Measurements from ENCODE around the gene GNG5.
"Not testable (repeated sequence)": the region's sequence is repeated elsewhere in the genome, so short reads cannot be mapped to it uniquely, and the experiment has no call there.

GNG5 gene

DNA sequence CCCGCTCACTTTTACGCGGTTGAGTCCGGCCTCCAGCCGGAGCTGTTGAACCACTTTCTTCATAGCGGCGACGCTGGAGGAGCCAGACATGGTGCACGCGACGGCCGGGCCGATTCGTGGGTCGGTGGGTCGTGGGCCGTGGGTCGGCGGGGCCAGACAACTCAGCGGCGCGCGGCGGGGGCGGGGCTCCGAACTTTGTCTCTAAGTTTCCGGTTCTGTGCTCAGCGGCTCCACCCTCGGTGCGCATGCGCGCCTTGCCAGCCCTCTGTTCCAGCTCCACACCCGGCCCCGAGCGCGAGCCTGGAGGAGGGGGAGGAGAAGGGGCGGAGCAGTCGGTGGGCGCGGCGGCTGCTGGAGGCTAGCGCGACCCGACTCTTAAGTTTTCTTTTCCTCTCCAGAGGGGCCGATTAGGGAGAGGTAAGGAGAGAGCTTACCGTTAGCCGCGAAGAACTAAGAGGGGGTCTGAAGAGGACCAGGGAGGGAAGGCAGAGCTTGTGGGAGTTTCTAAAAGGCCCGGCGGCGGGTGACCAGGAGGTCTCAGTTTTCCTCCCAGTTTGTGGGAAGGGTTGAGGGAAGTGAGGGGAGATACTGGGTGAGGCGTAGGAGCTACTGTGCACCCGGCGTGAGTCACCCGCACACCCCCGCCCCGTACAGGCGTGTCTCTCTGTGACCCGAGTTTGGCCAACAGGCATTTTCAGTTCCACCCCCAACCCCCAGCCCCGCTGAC lies at the start of gene GNG5, which contains the start of gene SPATA1:
TSS of gene GNG5 (minus strand) at position 580 of the 727 bp plus-strand sequence. CDS start at position 90, 490 bp downstream.
TSS of gene SPATA1 (plus strand) at position 385 of the 727 bp plus-strand sequence. CDS start 9,974 bp downstream, outside the sequence.
- peak; percentile 87 for DNase-seq

DNA sequence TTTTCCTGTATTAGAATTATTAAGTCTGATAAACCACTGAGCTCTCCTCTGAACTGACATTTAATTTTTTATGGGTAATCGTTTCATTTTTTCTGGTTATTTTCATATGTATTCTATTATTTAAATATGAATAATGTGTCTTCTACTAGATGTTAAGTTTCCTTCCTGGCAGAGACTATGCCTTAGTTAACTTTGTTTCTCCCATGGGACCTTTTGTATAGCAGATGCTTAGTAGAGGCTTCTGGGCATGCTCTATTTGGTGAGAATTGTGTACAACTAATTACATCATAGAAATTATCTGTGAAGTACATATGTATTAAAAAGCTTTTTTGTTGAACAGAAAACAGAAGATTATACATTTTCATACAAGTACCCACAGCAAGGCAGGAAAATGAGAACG lies 44.4 kb upstream of the GNG5 start:
- DNase-seq: no peak

DNA sequence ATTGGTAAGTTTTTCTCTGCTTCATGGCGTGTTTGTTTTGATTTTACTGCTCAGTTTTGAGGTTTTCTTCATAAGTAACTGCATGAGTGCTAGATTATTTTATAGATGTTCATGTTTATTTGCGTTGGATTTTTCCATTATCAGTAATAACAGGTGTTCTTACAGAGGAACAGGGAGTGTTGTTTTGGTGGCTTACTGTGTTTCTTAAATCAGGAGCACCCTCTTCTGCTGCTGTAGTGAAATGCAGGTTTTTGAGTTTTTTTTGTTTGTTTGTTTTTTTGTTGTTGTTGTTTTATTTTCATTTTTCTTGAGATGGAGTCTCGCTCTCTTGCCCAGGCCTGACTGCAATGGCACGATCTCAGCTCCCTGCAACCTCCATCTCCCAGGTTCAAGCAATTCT lies 35.3 kb upstream of the GNG5 start:
- no peak for DNase-seq

DNA sequence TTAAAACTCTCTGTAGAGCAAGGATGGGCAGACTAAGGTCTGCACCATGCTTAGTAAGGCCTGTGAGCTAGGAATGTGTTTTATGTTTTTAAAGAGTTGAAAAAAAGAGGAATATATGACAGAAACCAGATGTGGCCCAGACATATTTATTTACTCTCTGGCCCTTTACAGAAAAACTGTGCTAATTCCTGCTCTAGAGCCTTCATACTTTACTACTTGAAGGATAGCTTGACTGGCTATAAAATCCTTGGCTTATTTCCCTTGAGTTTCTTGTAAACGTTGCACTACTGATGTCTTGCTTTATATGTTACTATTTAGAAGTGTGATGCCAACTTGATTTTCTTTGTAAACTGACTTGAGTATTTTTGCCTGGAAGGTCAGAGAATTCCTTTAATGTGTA lies 34.4 kb upstream of the GNG5 start:
- DNase-seq: no peak

DNA sequence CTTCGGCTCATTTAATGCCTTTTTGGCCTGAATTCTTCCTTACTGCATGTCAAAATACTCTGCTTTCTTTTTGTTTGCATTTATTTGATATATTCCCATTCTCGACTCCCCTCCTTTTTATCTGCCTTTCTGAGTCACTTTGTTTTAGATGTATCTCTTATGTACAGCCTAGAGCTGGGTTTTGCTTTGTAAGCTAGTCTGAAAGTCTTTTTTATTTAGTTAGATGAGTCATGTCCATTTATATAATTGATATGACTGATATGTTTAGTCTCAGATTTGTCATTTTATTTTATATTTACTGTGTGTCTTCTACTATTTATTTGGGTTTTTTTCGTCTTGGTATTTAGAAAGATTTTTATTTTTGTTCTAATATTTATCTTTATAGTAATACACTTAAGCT lies 33.6 kb upstream of the GNG5 start:
- DNase-seq: no peak

DNA sequence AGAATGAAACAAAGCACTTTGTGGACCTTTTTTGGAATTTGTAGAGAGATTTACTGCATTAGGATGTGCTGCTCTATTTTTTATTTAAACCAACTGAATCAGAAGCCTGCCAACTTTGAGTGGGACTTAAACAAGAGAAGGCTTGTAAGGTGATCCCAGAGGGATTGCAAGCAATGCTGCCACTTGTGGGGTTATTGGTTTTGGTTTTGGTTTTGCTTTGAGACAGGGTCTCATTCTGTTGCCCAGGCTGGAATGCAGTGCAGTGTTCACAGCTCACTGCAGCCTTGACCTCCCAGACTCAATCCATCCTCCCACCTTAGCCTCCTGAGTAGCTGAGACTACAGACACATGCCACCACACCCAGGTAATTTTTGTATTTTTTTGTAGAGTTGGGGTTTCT lies 32.2 kb upstream of the GNG5 start:
- DNase-seq: no peak

DNA sequence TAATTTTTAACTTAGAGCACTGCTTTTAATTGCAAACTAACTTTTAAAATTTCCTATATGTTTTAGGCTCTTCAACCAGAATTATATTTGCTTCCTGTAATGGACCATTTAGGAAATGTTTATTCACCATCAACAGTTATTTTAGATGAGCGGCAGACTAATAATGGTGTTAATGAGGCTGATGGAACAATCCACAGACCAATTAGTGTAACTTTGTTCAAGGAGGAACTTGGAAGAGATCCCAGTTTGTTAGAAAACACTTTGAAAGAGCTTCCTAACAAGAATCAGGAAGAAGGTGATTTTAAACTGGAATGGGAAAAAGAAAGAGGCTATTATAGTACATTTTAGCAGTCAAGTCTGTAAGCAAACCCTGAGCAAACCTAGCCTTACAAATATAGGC lies 19.4 kb upstream of the GNG5 start:
- no peak for DNase-seq

DNA sequence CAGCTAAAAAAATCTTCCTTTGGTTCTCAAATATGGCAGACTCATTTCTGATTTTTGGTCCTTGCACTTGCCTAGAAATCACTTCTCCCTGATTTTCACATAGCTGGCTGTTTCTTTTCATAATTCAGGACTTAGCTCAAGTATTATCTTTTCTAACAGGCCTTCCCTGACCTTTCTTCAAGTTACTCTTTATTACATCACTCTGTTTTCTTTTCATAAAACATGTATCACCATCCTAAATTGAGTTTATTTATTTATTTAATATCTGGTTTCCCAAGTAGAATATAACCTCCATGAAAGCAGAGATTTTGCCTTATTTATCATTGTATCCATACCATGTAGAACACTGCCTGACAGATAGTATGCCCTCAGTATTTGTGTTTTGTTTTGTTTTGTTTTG lies 18.2 kb upstream of the GNG5 start:
- no peak for DNase-seq

DNA sequence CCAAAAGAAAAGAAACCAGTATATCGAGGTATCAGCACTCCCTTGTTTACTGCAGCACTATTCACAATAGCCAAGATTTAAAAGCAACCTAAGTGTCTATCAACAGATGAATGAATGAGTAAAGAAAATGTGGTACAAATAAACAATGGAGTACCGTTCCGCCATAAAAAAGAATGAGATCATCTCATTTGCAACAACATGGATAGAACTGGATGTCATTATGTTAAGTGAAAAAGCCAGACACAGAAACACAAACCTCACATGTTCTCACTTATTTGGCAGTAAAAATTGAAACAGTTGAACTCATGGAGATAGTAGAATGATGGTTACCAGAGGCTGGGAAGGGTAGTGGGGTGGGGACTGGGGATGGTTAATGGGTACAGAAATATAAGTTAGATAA lies 4.3 kb upstream of the GNG5 start:
- no peak for DNase-seq

DNA sequence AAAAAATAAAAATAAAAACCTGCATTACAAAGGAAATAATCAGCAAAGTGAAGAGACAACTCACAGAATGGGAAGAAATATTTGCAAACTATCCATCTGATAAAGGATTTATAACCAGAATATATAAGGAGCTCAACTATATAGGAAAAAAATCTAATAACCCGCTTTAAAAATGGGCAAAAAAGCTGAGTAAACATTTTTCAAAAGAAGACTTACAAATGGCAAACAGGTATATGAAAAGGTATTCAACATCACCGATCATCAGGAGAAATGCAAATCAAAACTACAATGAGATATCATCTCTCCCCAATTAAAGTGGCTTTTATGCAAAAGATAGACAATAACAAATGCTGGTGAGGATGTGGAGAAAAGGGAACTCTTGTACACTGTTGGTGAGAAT lies 3.8 kb upstream of the GNG5 start:
- DNase-seq: no peak

DNA sequence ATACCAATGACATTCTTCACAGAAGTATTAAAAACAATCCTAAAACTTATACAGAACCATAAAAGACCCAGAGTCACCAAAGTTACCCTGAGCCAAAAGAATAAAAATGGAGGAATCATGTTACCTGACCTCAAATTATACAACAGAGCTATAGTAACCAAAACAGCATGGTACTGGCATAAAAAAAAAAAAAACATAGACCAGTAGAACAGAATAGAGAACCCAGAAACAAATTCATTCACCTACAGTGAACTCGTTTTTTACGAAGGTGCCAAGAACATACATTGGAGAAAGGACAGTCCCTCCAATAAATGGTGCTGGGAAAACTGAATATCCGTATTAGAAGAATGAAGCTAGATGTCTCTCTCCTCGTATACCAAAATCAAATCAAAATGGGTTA lies 2.6 kb upstream of the GNG5 start:
- no peak for DNase-seq

DNA sequence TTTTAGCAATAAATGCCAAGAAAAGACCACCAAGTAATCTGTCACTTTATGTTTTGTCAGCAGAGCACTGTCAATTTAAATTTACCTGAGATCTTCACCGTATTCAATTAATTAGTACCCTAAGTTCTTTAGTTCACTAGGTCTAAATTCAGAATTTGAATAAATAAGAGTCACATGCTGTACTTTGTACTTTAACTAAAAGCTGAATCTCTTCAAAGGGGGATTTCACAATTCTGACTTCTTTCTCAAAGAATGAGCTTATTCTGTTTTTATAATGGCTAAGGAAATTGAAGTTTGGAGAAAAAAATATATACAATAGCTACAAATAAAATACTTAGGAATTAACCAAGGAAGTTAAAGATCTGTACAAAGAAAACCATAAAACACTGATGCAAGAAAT lies 2.1 kb upstream of the GNG5 start:
- no peak for DNase-seq

DNA sequence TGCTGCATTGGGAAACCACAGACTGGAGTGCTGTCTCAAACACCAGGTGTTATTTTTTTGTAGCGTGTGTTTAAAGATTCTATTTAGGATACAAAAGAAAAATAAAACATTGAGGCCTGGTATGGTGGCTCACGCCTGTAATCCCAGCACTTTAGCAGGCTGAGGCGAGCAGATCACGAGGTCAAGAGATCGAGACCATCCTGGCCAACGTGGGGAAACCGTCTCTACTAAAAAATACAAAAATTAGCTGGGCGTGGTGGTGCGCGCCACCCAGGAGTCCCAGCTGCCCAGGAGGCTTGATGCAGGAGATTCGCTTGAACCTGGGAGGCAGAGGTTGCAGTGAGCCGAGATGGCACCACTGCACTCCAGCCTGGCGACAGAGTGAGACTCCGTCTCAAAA lies 1.5 kb upstream of the GNG5 start:
- DNase-seq: not testable (repeated sequence)

DNA sequence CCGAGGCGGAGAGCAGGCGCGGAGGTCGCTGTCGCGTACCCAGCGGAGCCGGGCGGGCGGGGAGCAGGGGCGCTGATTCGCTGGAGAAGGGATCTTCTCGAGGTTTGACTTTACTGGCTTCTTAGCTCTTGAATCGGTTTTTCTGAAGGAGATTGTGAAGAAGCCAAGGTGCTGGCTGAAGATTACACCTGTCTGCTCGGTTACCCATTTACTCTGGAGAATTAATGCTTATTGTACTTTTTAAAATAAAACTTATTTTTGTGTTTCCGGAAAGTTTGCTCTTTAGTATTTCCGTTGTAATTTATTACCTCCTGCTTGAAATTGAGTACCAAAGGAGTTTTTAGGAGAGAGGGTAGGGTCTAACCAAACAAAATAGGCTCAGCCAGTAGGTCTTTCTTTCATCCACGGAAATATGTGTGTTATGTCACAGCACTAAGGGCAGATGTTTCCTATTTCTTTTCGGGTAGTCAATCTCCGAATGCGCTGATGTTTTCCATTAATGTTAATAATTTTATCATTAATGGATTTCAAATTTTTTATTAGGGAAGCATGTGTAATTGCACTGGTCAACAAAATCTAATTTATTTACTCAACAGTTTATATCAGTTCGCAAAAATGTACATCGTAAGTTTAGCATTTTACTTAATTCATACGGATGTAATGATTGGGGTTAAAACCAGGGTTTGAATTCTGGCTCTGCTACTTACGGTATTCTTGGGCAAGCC lies 510 bp upstream of the GNG5 start:
- peak; percentile 27 for DNase-seq

DNA sequence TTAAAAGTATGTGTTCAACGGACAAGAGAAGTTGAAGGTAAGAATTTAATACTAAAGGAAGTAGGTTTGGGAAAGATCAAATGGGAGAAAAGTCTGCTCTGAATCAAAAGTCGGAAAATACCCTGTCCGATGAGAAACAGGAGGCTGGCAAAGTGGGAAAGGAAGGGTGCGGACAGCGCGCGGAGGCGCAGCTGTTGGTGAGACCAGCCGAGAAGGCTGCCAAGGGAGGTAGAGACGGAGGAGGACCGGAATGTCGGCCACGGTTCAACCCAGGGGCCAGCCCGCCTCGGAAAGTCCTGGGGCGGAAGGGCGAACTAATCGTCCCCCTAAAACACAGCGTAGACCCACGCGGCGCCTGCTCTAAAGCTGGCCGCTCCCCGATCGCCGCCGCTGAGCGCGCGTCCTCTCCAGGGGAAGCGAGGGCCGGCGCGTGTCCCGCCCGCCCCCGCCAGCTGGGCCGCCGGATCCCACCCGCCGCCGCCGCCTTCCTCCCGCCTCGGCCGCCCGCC lies 834 bp downstream of the GNG5 start:
- peak; percentile 40 for DNase-seq

DNA sequence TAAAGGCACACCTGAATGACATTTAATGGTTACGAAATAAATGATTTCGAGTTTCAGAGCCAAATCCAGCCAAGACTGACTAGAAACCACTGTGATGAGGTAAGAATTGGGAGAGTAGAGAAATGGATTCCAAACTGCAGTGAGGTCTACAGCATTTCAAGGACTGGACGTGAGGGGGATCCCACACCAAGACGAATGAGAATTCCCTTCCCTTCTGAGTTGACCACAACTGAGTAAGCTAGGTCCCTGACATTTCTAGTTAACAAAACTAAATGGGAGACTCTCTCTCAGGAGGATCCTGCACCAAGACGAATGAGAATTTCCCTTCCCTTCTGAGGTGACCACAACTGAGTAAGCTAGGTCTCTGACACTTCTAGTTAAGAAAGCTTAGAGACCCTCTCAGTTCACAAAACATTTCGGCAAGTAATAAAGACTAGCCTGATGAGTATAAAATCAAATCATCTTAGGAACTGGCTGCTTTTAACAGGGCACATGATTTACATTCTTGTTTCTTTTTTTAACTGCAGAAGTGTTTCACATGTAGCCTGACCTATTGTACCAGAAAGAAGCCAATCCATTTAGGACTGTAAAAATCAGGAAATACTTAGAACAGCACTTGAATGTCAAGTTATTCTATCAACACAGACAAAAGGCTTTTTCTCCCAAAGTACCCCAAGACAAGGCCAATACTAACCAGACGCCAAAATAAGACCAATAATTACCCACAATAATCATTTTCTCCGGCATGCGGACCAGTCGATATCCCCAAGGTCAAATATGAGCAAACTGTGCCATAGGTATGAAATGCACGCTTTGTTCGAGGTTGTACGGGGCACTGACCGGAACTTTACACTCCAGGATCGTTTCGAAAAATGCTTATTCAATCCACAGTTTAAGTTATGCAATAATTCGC lies 1.5 kb downstream of the GNG5 start:
- no peak for DNase-seq

DNA sequence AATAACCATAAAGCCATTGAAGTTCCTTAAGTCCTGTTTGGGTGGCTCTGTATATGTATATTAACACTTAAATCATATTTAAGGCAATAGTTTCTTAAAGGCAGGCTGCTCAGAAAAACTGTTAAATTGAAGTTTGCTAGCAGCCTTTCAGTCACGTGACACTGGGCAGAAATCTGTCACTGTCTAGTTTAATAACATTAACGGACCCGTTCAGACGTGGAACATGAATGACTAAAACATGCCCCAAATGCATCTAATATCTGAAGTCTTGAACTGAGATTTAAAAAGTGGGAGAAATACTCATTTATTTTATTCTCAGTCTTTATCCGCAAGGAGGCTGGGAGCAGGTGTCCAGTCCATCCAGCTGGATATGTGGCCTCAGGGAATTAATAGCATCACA lies 3.5 kb downstream of the GNG5 start:
- DNase-seq: no peak

DNA sequence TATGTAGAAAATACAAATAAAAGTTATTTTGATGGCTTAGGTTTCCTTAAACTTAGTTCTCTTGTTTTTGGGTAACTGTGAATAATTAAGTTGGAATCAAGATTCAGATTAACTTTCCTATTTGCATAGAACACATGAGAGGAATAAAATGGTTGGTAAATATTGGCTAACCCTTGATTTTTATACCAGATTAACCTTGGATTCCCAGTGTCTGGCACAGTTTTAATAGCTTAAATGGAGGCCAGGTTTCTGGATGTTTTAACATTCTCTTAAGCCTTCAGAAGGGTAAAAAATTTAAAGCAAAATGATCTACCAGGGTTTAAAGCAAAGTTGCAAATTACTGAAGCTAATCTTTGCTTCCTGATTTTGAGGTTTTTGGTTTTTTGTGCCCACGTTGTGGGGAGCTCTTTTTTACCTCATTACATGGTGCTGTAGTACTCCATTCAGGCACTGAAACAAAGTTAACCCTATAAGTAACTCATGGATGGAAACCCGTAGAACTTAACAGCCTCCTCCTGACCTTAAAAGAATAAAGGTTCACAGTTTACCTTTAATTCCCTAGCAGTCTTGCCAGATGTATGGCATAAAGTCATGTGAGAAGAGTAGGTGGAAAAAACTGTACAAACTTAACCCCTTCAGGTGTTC lies 8.6 kb downstream of the GNG5 start:
- DNase-seq: no peak

DNA sequence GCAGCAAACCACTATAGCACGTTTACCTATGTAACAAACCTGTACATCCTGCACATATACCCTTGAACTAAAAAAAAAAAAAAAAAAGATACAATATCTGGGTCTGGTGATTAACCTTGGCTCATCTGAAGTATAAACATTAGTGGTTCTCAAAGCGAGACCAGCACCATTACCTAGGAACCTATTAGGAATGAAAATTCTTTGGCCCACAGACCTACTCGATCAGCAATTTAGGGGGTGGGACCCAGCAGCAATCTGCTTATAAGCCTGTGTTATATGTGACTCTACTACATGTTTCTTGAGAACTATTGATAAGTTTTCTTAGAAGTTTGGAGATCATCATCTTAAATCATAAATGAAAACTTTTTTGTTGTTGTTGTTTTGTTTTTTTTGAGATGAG lies 9.9 kb downstream of the GNG5 start:
- no peak for DNase-seq

DNA sequence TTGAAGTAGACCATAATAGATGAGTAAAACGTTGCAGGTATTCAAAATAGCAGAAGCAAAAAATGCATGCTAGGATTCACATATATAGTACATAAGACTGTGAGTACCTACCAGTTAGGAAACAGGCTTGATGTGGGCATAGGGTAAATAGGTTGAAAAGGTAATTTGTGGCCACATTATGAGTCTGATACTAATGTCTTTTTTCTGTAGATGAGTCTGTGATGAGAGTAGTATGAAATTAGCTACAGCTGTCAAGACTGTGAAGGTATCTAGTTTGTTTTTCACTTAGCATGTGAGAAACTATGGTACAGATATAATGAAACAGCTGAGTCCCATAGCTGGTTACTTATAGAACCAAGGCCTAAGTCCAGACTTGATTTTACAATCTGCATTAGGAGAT lies 12.6 kb downstream of the GNG5 start:
- DNase-seq: no peak

DNA sequence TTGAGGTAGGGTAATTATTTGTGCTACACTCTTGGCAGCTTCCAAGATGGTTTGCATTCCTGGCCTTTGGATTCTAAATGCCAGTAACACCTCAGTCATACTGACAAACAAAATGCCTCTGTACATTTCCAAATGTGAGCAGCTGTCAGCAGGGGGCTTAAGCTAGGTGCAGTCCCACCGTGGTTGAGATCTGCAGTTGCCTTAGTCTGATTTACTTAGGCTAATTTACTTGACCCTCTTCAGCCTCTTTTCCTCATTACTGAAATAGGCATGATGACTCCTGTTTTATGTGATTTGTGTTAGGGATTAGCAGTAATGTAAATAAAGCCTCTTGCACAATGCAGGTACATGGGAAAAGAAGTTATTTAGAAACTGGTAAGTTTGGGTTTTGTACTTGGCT lies 13.7 kb downstream of the GNG5 start:
- no peak for DNase-seq

DNA sequence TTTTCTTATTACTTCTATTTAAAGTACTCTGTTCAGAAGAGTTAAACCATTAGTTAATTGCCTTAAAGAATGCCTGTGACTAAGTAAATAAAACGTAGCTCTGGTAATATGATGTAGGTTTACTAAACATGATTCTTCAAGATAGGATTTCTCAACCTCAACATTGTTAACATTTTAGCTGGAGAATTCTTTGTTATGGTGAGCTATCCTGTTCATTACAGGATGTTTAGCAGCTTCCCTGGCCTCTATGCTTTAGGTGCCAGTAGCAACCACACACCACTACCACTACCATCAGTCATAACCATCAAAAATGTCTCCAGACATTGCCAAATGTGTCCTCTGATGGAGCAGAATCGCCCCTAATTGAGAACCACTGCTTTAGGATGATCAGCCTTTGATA lies 16.6 kb downstream of the GNG5 start:
- no peak for DNase-seq

DNA sequence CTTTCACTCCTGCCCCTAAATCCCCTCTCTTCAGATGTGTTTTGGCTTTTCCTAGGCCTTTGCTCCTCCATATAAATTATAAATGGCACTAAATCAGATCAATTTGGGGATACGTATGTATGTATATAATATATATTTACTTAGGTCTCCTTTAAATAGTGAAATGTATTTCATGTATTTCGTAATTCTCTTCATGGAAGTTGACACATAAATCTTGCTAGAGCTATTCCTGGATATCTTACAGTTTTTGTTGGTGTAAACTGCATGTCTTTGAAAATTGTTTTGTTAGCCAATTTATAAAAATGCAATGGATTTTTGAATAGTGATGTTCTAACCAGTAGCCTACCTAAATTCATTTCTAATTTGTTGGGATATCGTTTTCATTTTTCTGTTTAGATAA lies 18.3 kb downstream of the GNG5 start:
- no peak for DNase-seq

All from GF-D8 (cell line).